DMS153 (cell line): Measurements from ENCODE around the gene VDAC1.
"Not testable (repeated sequence)": the region's sequence is repeated elsewhere in the genome, so short reads cannot be mapped to it uniquely, and the experiment has no call there.

ENCODE experiments used
- DNase-seq: peaks from one replicate; lab custom pipeline; 2025; lab: John Stamatoyannopoulos, UW

The VDAC1 gene

GRCh38 chr5:133967698-133968203, 37.0 kb downstream of the VDAC1 start:
- DNase-seq = no peak

DNA sequence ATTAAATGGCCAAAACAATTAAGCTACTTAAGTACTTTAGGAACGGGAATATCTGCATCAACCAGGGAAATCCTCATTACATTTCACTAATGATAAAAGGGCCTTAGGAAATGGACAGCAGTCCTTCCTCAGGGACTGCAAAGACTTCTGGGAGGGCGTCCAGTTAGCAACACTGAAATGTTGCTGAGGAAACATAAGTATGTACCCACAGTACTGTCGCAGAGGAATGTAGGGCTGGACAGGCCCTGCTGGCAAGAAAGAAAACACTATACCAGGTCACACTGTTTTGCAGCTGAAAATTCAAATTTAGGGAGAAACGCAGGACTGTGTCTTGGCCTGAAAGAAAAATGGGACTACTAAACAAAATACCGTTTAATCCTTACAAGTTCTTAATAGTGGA, 37.7 kb downstream of the VDAC1 start:
- DNase-seq = no peak

DNA sequence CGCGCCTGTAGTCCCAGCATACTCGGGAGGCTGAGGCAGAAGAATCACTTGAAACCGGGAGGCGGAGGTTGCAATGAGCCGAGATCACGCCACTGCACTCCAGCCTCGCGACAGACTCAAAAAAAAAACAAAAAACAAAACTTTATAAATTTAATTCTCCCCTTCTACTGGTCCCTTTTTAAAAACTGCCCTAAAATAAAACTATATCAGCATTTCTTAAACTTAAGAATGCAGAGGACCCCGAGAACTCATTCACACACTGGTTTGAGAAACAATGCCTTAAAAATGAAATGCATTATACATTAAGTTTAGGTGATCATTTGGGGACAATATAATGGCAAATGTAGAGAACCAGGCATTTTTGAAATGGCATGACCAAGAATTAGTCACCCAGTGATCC, 38.7 kb downstream of the VDAC1 start:
- DNase-seq = no peak

- no peak for DNase-seq
Observed at GRCh38 chr5:133963493-133964128, 41.2 kb downstream of the VDAC1 start.

DNA sequence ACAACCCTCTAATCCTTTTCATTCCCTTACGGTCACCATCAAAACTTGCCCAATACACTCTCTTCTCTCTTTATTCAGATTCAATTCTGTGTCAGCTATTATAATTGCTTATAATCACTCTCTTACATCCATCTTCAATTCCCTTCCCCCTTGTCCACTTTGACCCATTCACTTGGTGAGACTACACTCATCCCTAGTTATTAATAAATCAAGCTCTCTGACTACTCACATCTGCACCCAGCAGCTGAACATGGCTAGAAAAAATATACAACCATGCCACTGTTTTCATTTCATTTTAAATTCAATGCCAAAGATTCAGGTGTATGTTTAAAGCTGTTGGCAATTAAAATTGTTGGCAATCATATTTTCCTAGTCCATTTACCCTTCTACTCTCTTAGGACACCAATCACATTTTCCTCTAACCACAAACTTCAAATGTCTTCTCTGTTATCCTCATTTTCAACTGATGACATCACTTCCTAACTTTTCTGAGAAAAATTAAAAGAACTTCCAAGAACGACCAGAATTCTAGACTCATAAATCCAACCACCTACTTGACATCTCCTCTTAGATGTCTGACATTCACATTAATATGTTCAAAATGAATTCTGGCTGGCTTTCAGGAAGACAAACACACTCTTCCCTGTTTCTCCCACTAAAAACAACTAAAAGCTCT, 41.8 kb downstream of the VDAC1 start:
- no peak for DNase-seq

DNA sequence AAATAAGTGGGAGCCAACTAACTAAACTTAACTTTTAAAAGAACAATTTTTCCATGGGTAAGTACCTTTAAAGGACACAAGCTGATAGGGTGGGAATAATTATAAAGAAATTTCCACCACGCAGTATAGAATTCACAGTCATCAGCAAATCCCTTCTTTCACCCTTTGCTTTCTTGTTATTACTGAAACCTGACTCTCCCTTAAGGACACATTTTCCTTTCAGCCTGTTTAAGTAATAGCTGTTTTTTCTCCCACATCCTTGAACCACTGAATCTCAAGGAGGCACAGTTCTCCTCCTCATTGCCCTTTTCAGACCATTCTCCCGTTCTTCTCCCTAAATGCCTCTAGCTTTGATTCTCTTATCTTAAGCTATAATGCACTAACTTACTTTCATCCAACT, 42.6 kb downstream of the VDAC1 start:
- no peak for DNase-seq

DNA sequence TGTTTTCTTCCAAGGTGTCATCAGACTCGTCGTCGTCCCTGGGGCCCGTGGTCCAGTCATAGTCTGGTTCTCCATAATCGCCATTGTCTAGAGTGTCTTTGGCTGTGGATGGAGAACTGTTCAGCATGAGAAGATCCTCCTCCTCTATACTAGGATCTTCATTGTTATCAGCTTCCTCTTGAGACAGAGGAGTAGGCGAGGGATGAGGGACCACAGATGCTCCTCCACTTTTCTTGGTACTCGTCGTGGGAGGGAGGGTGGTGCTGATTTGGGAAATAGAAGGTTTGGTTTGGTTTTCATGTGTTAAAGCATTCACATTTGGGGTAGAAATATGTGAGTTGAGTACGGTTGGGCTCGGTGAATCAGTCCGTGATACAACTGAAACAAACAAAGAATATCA, 45.1 kb downstream of the VDAC1 start:
- DNase-seq = no peak

DNA sequence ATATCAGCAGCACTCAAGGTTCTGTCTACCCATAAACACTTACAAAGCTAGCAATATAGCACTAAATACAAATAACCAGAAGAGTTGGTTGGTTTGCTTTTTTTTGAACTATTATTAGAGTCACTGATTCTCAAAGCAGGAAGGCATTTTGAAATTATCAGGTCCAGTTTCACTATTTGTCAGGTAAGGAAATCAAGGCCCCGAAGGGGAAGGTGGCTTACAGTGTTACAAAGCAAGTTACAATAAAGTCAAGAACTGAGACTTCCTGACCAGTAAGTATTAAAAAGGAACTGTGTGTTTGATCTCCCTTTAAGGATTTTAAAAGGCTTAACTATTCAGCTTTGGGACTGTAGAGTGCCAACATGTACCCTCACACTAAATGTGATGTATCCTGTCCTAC, 47.2 kb downstream of the VDAC1 start:
- no peak for DNase-seq

DNA sequence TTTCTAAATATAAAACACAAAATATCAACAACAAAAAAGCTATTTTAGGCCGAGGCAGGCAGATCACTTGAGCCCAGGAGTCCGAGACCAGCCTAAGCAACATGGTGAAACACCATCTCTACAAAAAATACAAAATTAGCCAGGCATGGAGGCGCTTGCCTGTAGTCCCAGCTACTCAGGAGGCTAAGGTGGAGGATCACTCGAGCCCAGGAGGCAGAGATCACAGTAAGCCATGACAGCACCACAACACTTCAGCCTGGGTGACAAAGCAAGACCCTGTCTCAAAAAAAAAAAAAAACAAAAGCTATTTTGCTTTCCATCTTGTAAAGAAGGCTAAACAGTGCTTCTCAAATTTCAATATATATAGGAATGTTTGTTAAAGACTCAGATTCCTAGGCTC, 47.7 kb downstream of the VDAC1 start:
- DNase-seq = no peak

GRCh38 chr5:133956196-133956595, 48.6 kb downstream of the VDAC1 start:
- DNase-seq = not testable (repeated sequence)

DNA sequence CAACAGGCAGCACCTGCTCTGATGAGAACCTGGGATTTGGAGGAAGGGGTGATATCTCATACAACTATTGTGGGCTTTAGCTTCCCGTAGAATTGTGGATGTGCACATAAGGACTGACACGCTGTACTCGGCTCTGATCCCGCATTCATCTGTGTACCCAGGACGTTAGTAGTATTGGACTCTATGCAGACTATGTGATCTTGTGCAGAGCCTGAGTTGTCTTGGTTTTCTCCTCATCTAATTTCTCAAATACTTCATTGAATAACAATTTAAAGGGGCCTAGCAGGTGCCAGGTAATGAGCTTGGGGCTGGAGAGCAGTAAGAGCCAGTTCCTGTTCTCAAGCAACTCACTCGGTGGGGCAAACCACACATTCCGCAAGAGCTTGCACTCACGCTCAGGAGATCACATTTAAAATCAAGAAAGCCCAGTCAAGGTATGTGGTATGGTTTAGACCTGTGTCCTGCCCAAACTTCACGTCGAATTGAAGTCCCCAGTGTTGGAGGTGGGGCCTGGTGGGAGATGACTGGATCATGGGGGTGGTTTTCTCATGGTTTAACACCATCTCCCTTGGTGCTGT, 51.1 kb downstream of the VDAC1 start:
- no peak for DNase-seq

DNA sequence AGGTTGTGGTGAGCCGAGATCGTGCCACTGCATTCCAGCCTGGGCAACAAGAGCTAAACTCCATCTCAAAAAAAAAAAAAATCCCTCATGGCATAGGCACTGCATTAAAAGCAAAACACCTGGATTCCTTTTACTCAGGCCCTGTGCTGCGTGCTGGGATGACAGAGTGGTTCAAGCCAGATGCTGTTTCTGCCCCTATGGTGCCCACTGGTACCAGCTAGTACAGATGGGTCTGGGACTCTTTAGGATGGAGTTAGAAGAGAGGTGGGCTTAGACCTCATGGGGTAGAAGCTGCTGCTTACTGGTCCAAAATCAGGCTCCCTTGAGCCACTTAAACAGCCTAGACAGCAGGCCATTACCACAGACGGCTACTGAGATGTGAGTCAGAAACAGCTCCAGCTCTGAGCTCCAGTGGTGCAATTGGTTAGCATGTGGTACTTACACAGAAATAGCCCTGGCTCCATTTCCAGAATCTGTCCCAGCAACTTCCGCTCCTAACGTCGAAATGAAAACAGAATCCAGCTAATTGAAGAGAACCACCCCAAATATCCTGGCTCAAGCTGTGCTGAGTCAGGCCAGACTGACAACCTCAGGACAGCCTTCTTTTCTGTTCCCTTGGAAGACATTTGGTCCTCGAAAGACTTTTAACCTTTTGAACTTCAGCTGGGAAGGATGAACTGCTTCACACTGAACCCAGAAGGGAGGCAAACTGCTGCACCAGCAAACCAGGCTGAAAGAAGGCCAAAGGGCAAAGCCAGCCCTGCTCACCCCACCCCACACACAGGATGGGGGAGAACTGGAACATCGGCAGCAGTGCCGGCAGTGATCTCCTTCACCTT, 51.8 kb downstream of the VDAC1 start:
- DNase-seq = no peak

DNA sequence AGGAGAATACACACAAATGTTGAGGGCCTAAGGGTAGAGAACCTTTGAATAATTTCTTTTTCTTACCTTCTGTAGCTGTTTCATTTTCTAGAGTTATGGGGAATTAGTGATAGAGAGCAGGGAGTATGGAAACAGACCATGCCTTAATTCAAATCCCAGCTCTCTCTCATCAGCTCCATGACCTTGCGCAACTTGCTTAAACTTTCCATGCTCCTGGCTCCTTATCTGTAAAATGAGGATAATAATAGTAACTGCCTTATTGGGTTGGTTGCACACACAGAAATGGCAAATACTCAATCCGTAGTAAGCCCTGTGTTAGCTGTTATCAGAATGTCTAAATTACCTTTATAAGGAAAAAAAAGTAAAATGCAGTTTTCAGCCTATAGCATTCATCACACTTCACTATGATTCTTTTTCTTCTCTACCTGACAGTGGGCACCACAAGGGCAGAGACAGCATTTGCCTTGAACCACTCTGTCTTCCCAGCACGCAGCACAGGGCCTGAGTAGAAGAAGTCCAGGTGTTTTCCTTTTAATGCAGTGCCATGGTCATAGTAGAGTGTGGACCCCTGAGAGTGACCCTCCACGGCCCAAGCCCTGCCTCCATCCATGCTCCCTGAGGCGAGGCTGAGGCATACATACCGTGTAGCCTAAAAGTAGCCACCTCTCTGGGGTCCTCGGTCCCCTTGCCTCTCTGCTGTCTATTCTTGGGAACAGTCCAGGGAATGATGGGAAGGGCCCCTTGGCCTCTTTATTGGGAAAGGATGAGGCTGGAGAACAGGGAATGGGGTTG, 53.8 kb downstream of the VDAC1 start:
- DNase-seq = no peak

- DNase-seq = no peak
Observed at GRCh38 chr5:133948721-133949120, 56.1 kb downstream of the VDAC1 start.

DNA sequence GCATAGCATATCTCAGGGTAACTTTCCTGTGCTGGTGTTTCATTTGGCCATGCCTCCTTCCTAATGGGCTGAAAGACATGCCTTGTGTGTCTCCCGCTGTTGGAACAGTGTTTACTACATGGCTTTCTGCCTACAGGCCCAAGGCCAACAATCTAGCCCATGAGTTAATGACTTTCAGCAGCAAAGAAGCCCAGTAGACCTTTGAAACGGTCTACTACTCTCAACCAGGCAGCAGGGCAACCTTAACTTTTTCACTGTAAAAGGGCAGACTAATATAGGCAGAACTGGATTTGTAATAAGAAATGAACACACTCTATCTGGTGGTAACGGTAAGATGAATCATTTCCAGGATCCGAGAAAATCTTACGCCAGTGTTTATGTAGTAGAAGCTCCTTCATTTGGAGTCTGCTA, 57.3 kb downstream of the VDAC1 start:
- no peak for DNase-seq

DNA sequence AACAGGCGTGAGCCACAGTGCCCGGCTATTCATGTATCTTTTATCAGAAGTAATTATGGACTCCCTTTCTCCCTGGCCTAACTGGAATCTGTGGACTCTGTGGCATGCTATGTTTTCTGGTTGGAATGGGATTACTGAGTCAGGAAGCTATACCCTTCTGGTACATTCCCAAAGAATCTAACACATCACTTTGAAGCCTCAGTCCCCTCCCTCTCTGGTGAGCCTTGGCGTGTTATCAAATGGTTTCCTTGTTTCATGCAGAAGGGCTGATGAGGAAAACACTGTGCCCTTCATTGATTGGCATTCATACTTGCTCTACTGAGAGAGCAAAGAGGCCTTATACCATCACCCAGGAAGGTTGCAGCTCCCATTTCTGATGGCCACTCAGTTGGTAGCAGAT, 59.2 kb downstream of the VDAC1 start:
- no peak for DNase-seq

DNA sequence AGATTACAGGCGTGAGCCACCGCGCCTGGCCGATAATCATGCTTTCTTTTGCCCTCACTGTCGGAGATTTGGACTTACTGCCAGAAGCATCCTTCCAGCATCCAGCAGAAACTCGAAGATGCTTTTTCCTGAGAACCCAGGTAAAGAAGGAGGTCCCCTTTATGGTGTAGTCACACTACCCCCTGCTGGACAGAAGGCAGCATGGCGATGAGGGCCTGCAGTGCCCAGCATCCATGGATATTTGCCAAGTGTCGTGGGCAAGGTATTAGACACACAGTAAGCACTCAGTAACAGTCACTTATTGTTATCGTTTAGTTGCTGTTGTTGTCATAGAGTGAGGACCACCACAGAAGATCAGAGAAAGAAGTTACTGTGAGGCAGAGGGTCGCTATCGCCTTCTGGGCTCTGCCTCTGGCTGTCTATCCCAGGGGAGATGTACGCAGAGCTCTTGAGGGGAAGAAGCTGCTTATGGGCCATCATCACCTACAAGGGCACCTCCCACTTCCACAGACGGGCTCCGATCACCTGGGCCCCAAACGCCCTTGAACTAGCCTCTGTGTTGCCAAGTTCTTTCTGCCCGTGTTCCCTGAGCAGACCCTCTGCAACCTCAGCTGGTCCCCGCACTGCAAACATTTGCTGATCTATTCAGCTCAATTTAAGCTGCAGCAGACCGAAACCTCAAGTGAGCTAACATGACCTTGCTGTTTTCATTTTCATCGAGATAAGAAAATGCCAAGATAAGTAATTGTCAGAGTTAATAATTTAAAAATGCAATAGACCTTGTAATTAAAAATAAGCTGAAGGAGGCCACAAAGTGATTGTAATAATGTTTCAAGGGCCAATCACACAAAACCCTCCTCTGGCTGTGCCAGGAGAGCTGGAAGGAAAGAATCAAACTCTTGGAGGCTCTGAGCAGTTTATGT, 60.3 kb downstream of the VDAC1 start:
- peak; percentile 4 for DNase-seq

- DNase-seq = no peak
Observed at GRCh38 chr5:133943475-133943817, 61.3 kb downstream of the VDAC1 start.

DNA sequence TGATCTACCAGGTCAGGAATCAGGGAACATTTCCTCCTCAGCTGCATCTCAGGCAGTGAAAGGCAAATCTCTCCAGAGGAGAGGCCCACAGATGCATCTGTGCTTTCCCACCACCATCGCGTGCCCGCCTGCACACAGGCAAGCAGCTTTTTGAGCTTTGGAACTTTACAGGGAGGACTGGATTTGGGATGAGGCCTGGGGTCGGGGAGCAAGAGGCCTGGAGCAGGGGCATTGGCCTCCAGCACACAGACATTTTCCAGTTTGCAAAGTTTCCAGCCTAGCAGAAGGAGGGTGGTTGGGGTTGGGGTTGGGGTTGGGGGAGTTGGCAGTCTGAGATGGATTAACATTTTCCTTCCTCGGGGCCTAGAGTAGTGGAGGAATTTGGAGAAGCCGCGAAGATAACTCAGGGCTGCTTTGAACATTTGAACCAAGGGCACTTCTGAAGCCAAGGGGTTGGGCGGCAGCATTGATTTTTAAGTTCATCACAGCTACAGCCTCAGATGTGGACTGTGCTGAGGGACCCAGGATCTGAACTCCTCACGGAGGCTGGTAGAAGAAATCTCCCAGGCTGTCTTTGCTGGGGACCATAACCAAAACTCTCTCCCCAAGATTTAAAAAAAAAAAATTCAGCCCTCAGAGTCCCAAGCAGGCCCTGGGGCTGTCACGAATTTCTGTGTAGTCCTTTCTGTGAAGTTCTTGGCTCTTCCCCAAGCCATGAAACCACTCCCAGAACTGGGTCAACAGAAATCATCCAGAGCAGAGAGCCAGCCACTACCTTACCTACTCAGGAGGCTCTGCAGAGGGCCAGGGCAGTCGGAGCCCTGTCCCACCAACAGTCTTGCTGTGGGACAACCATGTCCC, 61.9 kb downstream of the VDAC1 start:
- DNase-seq = no peak
